Ascending aorta (tissue), 2 donors: Measurements from ENCODE around the gene HHEX. TPM values are rescaled to one million over a fixed set of nuclear protein-coding genes. Genes with fewer than 3 reads are reported as not detected.
A peak's percentile ranks its signal among the peaks of the same experiment; 100 is the strongest.
"Not testable (repeated sequence)": the region's sequence is repeated elsewhere in the genome, so short reads cannot be mapped to it uniquely, and the experiment has no call there.

Experiments used
- DNase-seq, 2 donors: peaks; one replicate each; pipeline ENCODE4 v3.0.0-alpha.2; 2019; ENCODE audit warnings: low spot score in 2 of 2
- H3K27ac ChIP-seq, 2 donors: fragments of 200-600 bp; sonication (generic); one replicate each; pipeline ENCODE4 v1.5.1; 2016 to 2017; ENCODE audit warnings: mild to moderate bottlenecking in 1 of 2
- H3K27me3 ChIP-seq: fragments of 200-600 bp; sonication (generic); one replicate; pipeline ENCODE4 v1.5.1; 2017
- H3K36me3 ChIP-seq, 2 donors: fragments of 200-600 bp; sonication (generic); one replicate each; pipeline ENCODE4 v1.5.1; 2016
- H3K4me1 ChIP-seq, 2 donors: fragments of 200-600 bp; sonication (generic); one replicate each; pipeline ENCODE4 v1.5.1; 2016 to 2017; ENCODE audit warnings: mild to moderate bottlenecking in 1 of 2
- H3K4me3 ChIP-seq, 2 donors: fragments of 200-600 bp; sonication (generic); one replicate each; pipeline ENCODE4 v1.5.1; 2016 to 2017; ENCODE audit warnings: mild to moderate bottlenecking in 1 of 2
- H3K9me3 ChIP-seq, 2 donors: fragments of 200-600 bp; sonication (generic); one replicate each; pipeline ENCODE4 v1.5.1; 2016
- intact Hi-C: fragments of 100-400 bp; cut with DNase I; formaldehyde crosslinking; loops from one replicate; pipeline ENCODE4 v1.15.1; 2023
- total RNA-seq: library from RNA; depleted of rRNA; stranded (reverse); fragments of >200 nt; gene quantifications from one replicate; pipeline ENCODE4 v1.1.0, GENCODE V29; 2016
- TF ChIP-seq, protein P1 (sequence below), 3 experiments: fragments of 200-600 bp in 2 of 3; fragments of 450-650 bp in 1 of 3; sonication (generic) in 2 of 3; IDR thresholded peaks; one replicate each; pipeline ENCODE4 v1.5.1; 2016 to 2019; ENCODE audit warnings: antibody characterized with exemption in 3 of 3, mild to moderate bottlenecking in 1 of 3, moderate library complexity in 1 of 3

HHEX gene
- total RNA-seq: 18.5 TPM

DNA sequence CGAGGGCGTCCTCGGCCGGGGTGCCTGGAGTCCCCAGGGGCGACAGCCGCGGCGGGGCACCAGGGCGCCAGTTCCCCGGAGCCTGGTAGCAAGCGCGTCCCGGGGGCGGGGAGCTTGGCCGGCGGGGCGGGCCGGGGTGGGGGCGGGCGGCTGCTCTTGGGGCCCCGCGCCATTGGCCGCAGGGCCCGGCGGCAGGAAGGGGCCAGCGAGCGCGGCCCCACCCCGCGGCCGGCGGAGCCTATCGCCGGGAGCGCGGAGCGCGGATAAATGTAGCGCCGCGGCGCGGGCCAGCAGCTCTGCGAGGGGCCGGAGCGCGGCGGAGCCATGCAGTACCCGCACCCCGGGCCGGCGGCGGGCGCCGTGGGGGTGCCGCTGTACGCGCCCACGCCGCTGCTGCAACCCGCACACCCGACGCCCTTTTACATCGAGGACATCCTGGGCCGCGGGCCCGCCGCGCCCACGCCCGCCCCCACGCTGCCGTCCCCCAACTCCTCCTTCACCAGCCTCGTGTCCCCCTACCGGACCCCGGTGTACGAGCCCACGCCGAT is at the start of gene HHEX:
Gene HHEX, plus strand, starts transcription at position 293 of the 548 bp plus-strand sequence. Its CDS starts 32 bp downstream, at position 325.
- intact Hi-C loops: loop anchor here (1.0 kb wide), 1 partner anchor 68 kb away; no protein-coding TSS in a partner anchor
- TF ChIP-seq, protein P1, sequence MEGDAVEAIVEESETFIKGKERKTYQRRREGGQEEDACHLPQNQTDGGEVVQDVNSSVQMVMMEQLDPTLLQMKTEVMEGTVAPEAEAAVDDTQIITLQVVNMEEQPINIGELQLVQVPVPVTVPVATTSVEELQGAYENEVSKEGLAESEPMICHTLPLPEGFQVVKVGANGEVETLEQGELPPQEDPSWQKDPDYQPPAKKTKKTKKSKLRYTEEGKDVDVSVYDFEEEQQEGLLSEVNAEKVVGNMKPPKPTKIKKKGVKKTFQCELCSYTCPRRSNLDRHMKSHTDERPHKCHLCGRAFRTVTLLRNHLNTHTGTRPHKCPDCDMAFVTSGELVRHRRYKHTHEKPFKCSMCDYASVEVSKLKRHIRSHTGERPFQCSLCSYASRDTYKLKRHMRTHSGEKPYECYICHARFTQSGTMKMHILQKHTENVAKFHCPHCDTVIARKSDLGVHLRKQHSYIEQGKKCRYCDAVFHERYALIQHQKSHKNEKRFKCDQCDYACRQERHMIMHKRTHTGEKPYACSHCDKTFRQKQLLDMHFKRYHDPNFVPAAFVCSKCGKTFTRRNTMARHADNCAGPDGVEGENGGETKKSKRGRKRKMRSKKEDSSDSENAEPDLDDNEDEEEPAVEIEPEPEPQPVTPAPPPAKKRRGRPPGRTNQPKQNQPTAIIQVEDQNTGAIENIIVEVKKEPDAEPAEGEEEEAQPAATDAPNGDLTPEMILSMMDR (IDR thresholded peaks at IDR 0.05): no peak
- DNase-seq: peak in 1 of 2 donors; percentile 80
- Histone ChIP-seq H3K4me1 (no peaks in the 10 kb centered on the region), H3K36me3 (no peaks in the 10 kb centered on the region), H3K4me3 (peak within 1 kb of the TSS; percentile 70 to 90), H3K27me3 (no peaks in the 10 kb centered on the region), H3K9me3 (peaks cover 0 to 9% of the 10 kb centered on the region in 2 donors), H3K27ac (peak within 1 kb of the TSS; percentile 54 to 74)

- DNase-seq: no peak
- H3K27ac ChIP-seq: no peak overlapping the region
- intact Hi-C loops: no loop called here
These were observed 49.6 kb upstream of the HHEX start for GRCh38 chr10:92640107-92640506.

DNA sequence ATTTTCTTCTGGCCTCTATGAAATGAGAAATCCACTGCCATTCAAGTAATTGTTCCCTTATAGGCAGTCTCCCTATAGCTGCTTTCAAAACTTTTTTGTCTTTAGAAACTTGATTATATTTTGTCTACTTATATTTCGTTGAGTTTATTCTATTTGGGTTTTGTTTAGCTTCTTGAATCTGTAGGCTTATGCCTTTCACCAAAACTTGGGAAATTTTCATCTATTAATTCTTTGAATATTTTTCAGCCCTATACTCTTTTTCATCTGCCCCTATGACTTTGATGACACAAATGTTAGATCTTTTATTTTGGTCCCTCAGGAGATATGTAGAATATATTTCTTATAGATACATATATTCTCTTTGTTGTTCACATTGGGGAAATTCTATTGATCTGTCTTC is 48.3 kb upstream of the HHEX start:
- H3K36me3 ChIP-seq: no peaks in the 10 kb centered on the region
- no peaks in the 10 kb centered on the region for H3K4me1 ChIP-seq
- intact Hi-C loops: no loop called here
- H3K9me3 ChIP-seq: no peaks in the 10 kb centered on the region
- H3K27ac ChIP-seq: no peak overlapping the region
- H3K27me3 ChIP-seq: no peaks in the 10 kb centered on the region
- TF ChIP-seq, protein P1 (IDR thresholded peaks at IDR 0.05): no peak
- DNase-seq: no peak
- no peak overlapping the region for H3K4me3 ChIP-seq

More at GRCh38 chr10:92640107-92640506, 49.6 kb upstream of the HHEX start:
- H3K9me3 ChIP-seq: no peaks in the 10 kb centered on the region
- H3K36me3 ChIP-seq: no peaks in the 10 kb centered on the region
- H3K4me1 ChIP-seq: no peaks in the 10 kb centered on the region
- H3K4me3 ChIP-seq: no peak overlapping the region
- no peaks in the 10 kb centered on the region for H3K27me3 ChIP-seq
- TF ChIP-seq, protein P1 (IDR thresholded peaks at IDR 0.05): no peak

DNA sequence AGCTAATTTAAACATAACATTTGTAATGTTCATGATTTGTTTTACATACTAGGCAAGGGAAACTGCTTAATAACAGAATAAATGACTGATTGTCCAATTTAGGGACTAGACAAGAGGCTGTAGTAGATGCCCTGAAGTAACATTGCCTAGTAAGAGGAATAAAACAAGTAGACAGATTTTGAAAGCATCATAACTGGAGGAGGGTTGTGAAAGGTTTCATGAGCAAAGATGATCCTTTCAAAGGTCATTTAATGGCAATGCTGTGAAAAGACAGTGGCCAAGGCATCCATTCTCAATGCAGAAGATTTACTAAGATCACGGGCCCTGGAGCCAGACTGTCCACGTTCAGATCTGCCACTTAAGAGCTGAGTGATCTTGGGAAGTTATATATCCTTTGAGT is 44.8 kb upstream of the HHEX start:
- TF ChIP-seq, protein P1 (IDR thresholded peaks at IDR 0.05): no peak
- intact Hi-C loops: no loop called here

GRCh38 chr10:92650864-92651263 is 38.9 kb upstream of the HHEX start:
- intact Hi-C loops, H3K27ac ChIP-seq, H3K27me3 ChIP-seq, H3K36me3 ChIP-seq, H3K4me3 ChIP-seq, H3K4me1 ChIP-seq, DNase-seq, H3K9me3 ChIP-seq: not testable (repeated sequence)

More for the DNA sequence above, 44.8 kb upstream of the HHEX start:
- H3K4me3 ChIP-seq: no peak overlapping the region
- no peaks in the 10 kb centered on the region for H3K9me3 ChIP-seq
- DNase-seq: no peak
- H3K27ac ChIP-seq: no peak overlapping the region
- no peaks in the 10 kb centered on the region for H3K4me1 ChIP-seq
- no peaks in the 10 kb centered on the region for H3K36me3 ChIP-seq
- no peaks in the 10 kb centered on the region for H3K27me3 ChIP-seq

GRCh38 chr10:92655426-92655825 is 34.3 kb upstream of the HHEX start:
- Histone ChIP-seq H3K27ac (no peak overlapping the region), H3K4me1 (no peaks in the 10 kb centered on the region), H3K36me3 (no peaks in the 10 kb centered on the region), H3K4me3 (no peak overlapping the region), H3K9me3 (no peaks in the 10 kb centered on the region), H3K27me3 (no peaks in the 10 kb centered on the region)
- DNase-seq: no peak
- TF ChIP-seq, protein P1 (IDR thresholded peaks at IDR 0.05): no peak
- intact Hi-C loops: no loop called here
